CD4-positive, alpha-beta memory T cell (primary cell): ENCODE measurements around the gene TMEM184B. TPM values are rescaled to one million over a fixed set of nuclear protein-coding genes. Genes with fewer than 3 reads are reported as not detected.

Experiments
- CTCF ChIA-PET: fragments of 350-600 bp; sonication (Branson Sonifier 250); formaldehyde crosslinking; loops from one replicate; lab custom pipeline; 2021; ENCODE audit warnings: inconsistent platforms; ENCODE audit not compliant: partially characterized antibody; lab: Charles Lee
- POLR2A ChIA-PET: fragments of 350-600 bp; sonication (Branson Sonifier 250); formaldehyde crosslinking; loops from one replicate; lab custom pipeline; 2021; ENCODE audit not compliant: partially characterized antibody; lab: Charles Lee
- DNase-seq, 5 donors: peaks; one replicate each; pipeline versions ENCODE4 v3.0.0 to v3.0.0-alpha.2; 2020 to 2022; ENCODE audit warnings: mixed read lengths in 1 of 5
- H3K27ac ChIP-seq: one replicate; pipeline ENCODE4 v1.7.0; 2013; ENCODE audit warnings: low read depth, low read length
- H3K27me3 ChIP-seq: 2 replicates; pipeline ENCODE4 v1.7.0; 2013; ENCODE audit warnings: mild to moderate bottlenecking, low read length, moderate library complexity; ENCODE audit not compliant: insufficient read depth
- H3K36me3 ChIP-seq: 2 replicates; pipeline ENCODE4 v1.7.0; 2013; ENCODE audit warnings: mild to moderate bottlenecking, low read length, moderate library complexity; ENCODE audit not compliant: insufficient read depth
- H3K4me1 ChIP-seq: 2 replicates; pipeline ENCODE4 v1.7.0; 2013; ENCODE audit warnings: mild to moderate bottlenecking, low read length, moderate library complexity; ENCODE audit not compliant: insufficient read depth
- H3K4me3 ChIP-seq, 2 donors: one replicate each; pipeline ENCODE4 v1.7.0; 2013; ENCODE audit warnings: low read length in 2 of 2, mild to moderate bottlenecking in 1 of 2
- H3K9me3 ChIP-seq, 2 donors: one replicate each; pipeline ENCODE4 v1.7.0; 2013; ENCODE audit warnings: low read length in 2 of 2, control low read depth in 1 of 2; ENCODE audit not compliant: control insufficient read depth in 1 of 2
- H3K27ac Mint-ChIP-seq, 7 donors: one replicate each; pipeline ENCODE4 v1.8.0; 2020 to 2021; ENCODE audit warnings: mixed read lengths in 7 of 7, mild to moderate bottlenecking in 6 of 7, inconsistent platforms in 3 of 7, moderate library complexity in 3 of 7
- H3K27me3 Mint-ChIP-seq, 2 donors: one replicate each; pipeline ENCODE4 v1.8.0; 2020 to 2021; ENCODE audit warnings: mixed read lengths in 2 of 2
- H3K36me3 Mint-ChIP-seq, 2 donors: one replicate each; pipeline ENCODE4 v1.8.0; 2020 to 2021; ENCODE audit warnings: mixed read lengths in 2 of 2, inconsistent platforms in 1 of 2, mild to moderate bottlenecking in 1 of 2
- H3K4me1 Mint-ChIP-seq, 4 donors: one replicate each; pipeline ENCODE4 v1.8.0; 2020 to 2021; ENCODE audit warnings: mixed read lengths in 4 of 4, mild to moderate bottlenecking in 1 of 4
- H3K4me3 Mint-ChIP-seq, 8 donors: one replicate each; pipeline ENCODE4 v1.8.0; 2020 to 2021; ENCODE audit warnings: mixed read lengths in 8 of 8, mild to moderate bottlenecking in 7 of 8, moderate library complexity in 6 of 8, inconsistent platforms in 3 of 8
- H3K9me3 Mint-ChIP-seq, 8 donors: one replicate each; pipeline ENCODE4 v1.8.0; 2020 to 2021; ENCODE audit warnings: mixed read lengths in 8 of 8, mild to moderate bottlenecking in 5 of 8, inconsistent platforms in 3 of 8, moderate library complexity in 1 of 8
- intact Hi-C: fragments of 100-400 bp; cut with micrococcal nuclease; formaldehyde crosslinking; loops from one replicate; pipeline ENCODE4 v1.15.1; 2023
- polyA plus RNA-seq, 2 donors: library from polyadenylated mRNA; unstranded; fragments of 300-500 nt; fragmentation: Illumina TruSeq; gene quantifications; one replicate each; pipeline ENCODE4 v1.2.3, GENCODE V29; 2021
- total RNA-seq, 2 experiments: library from RNA; stranded (reverse); gene quantifications; one replicate each; pipeline ENCODE4 v1.2.3, GENCODE V29; 2021

Gene TMEM184B
- total and polyA plus RNA-seq, 4 experiments from 2014 or later = 9.0 to 36.6 (median 29.7) TPM

GRCh38 chr22:38291201-38291777, 18.5 kb upstream of the TMEM184B start:
- H3K9me3 Mint-ChIP-seq = no peaks in the 10 kb centered on the region
- no peak overlapping the region for H3K4me3 Mint-ChIP-seq
- H3K27me3 ChIP-seq = no peaks in the 10 kb centered on the region
- peak overlapping the region in 2 of 7 donors; percentile 13 to 19 for H3K27ac Mint-ChIP-seq
- no peaks in the 10 kb centered on the region for H3K4me1 ChIP-seq
- no peak overlapping the region for H3K4me3 ChIP-seq
- no peak overlapping the region for H3K27ac ChIP-seq
- CTCF ChIA-PET = no interaction called here
- DNase-seq = no peak
- peaks cover 6% of the 10 kb centered on the region for H3K36me3 ChIP-seq
- H3K36me3 Mint-ChIP-seq = peaks cover 0 to 26% of the 10 kb centered on the region in 2 donors
- no peaks in the 10 kb centered on the region for H3K9me3 ChIP-seq
- no peaks in the 10 kb centered on the region for H3K27me3 Mint-ChIP-seq
- no peaks in the 10 kb centered on the region for H3K4me1 Mint-ChIP-seq
- intact Hi-C loops = no loop called here
- POLR2A ChIA-PET = no interaction called here

- H3K27ac Mint-ChIP-seq = peak overlapping the region in 1 of 7 donors; percentile 24
- H3K9me3 ChIP-seq = no peaks in the 10 kb centered on the region
- H3K4me1 Mint-ChIP-seq = no peaks in the 10 kb centered on the region
- H3K9me3 Mint-ChIP-seq = no peaks in the 10 kb centered on the region
- no peaks in the 10 kb centered on the region for H3K36me3 ChIP-seq
- no peaks in the 10 kb centered on the region for H3K27me3 ChIP-seq
- peaks cover 0 to 18% of the 10 kb centered on the region in 2 donors for H3K36me3 Mint-ChIP-seq
- no peak overlapping the region for H3K27ac ChIP-seq
- CTCF ChIA-PET = no interaction called here
- H3K27me3 Mint-ChIP-seq = no peaks in the 10 kb centered on the region
- POLR2A ChIA-PET = interaction anchor here (0.6 kb wide), 2 partner anchors 24 to 102 kb away, joined by 3 to 4 read pairs; no protein-coding TSS in a partner anchor
- no peak overlapping the region for H3K4me3 ChIP-seq
- intact Hi-C loops = no loop called here
- DNase-seq = no peak
- no peak overlapping the region for H3K4me3 Mint-ChIP-seq
- no peaks in the 10 kb centered on the region for H3K4me1 ChIP-seq
These were observed 17.5 kb upstream of the TMEM184B start for GRCh38 chr22:38290347-38290746.

- intact Hi-C loops = no loop called here
- Histone ChIP-seq H3K27me3 (no peaks in the 10 kb centered on the region), H3K4me1 (no peaks in the 10 kb centered on the region), H3K36me3 (no peaks in the 10 kb centered on the region), H3K27ac (no peak overlapping the region), H3K4me3 (no peak overlapping the region), H3K9me3 (no peaks in the 10 kb centered on the region)
- no peak for DNase-seq
- ChIA-PET CTCF (no interaction called here), POLR2A (interaction anchor here (0.6 kb wide), 1 partner anchor 25 kb away, joined by 3 read pairs; no protein-coding TSS in a partner anchor)
- H3K36me3 Mint-ChIP-seq = peaks cover 0 to 17% of the 10 kb centered on the region in 2 donors
- H3K4me3 Mint-ChIP-seq = no peak overlapping the region
- peak overlapping the region in 2 of 7 donors; percentile 17 to 30 for H3K27ac Mint-ChIP-seq
- no peaks in the 10 kb centered on the region for H3K9me3 Mint-ChIP-seq
- H3K4me1 Mint-ChIP-seq = no peaks in the 10 kb centered on the region
- H3K27me3 Mint-ChIP-seq = no peaks in the 10 kb centered on the region
These were observed 16.8 kb upstream of the TMEM184B start for GRCh38 chr22:38289583-38290082.

- no peaks in the 10 kb centered on the region for H3K9me3 Mint-ChIP-seq
- Histone ChIP-seq H3K27ac (no peak overlapping the region), H3K9me3 (no peaks in the 10 kb centered on the region), H3K4me1 (no peaks in the 10 kb centered on the region), H3K4me3 (no peak overlapping the region), H3K36me3 (no peaks in the 10 kb centered on the region), H3K27me3 (no peaks in the 10 kb centered on the region)
- no peaks in the 10 kb centered on the region for H3K4me1 Mint-ChIP-seq
- no peaks in the 10 kb centered on the region for H3K27me3 Mint-ChIP-seq
- intact Hi-C loops = no loop called here
- peaks cover 0 to 4% of the 10 kb centered on the region in 2 donors for H3K36me3 Mint-ChIP-seq
- DNase-seq = no peak
- no peak overlapping the region for H3K27ac Mint-ChIP-seq
- no peak overlapping the region for H3K4me3 Mint-ChIP-seq
- ChIA-PET CTCF (interaction anchor here (0.6 to 1.0 kb wide), 2 partner anchors 20 to 26 kb away, joined by 3 read pairs; no protein-coding TSS in a partner anchor), POLR2A (interaction anchor here (2.2 kb wide), 1 partner anchor 14 kb away, joined by 5 read pairs; the partner anchor contains the start of gene TMEM184B)
These were observed 14.3 kb upstream of the TMEM184B start for GRCh38 chr22:38286915-38287669.

- H3K9me3 Mint-ChIP-seq = no peaks in the 10 kb centered on the region
- Histone ChIP-seq H3K36me3 (no peaks in the 10 kb centered on the region), H3K9me3 (no peaks in the 10 kb centered on the region), H3K4me3 (no peak overlapping the region), H3K27ac (no peak overlapping the region), H3K27me3 (no peaks in the 10 kb centered on the region), H3K4me1 (no peaks in the 10 kb centered on the region)
- intact Hi-C loops = no loop called here
- no peaks in the 10 kb centered on the region for H3K4me1 Mint-ChIP-seq
- no peaks in the 10 kb centered on the region for H3K36me3 Mint-ChIP-seq
- DNase-seq = no peak
- ChIA-PET POLR2A (interaction anchor here (2.2 kb wide), 1 partner anchor 12 kb away, joined by 5 read pairs; the partner anchor contains the start of gene TMEM184B), CTCF (interaction anchor here (0.7 kb wide), 1 partner anchor 331 kb away, joined by 3 read pairs; no protein-coding TSS in a partner anchor)
- peak overlapping the region in 1 of 7 donors; percentile 36 for H3K27ac Mint-ChIP-seq
- H3K4me3 Mint-ChIP-seq = no peak overlapping the region
- no peaks in the 10 kb centered on the region for H3K27me3 Mint-ChIP-seq
These were observed 12.2 kb upstream of the TMEM184B start for GRCh38 chr22:38285018-38285417.

- no peak for DNase-seq
- Mint-ChIP-seq H3K9me3 (no peaks in the 10 kb centered on the region), H3K27me3 (no peaks in the 10 kb centered on the region), H3K36me3 (no peaks in the 10 kb centered on the region), H3K4me3 (no peak overlapping the region), H3K27ac (peak overlapping the region in 2 of 7 donors; percentile 6 to 25), H3K4me1 (peaks cover 0 to 1% (median 0%) of the 10 kb centered on the region in 4 donors)
- CTCF ChIA-PET = no interaction called here
- POLR2A ChIA-PET = no interaction called here
- intact Hi-C loops = no loop called here
- Histone ChIP-seq H3K27me3 (no peaks in the 10 kb centered on the region), H3K4me3 (no peak overlapping the region), H3K36me3 (no peaks in the 10 kb centered on the region), H3K27ac (no peak overlapping the region), H3K4me1 (no peaks in the 10 kb centered on the region), H3K9me3 (no peaks in the 10 kb centered on the region)
These were observed 11.2 kb upstream of the TMEM184B start for GRCh38 chr22:38284042-38284402.

GRCh38 chr22:38282397-38282796, 9.6 kb upstream of the TMEM184B start:
- POLR2A ChIA-PET = no interaction called here
- Mint-ChIP-seq H3K27ac (no peak overlapping the region), H3K4me1 (peaks cover 0 to 1% (median 0%) of the 10 kb centered on the region in 4 donors), H3K36me3 (no peaks in the 10 kb centered on the region), H3K27me3 (no peaks in the 10 kb centered on the region), H3K4me3 (no peak overlapping the region), H3K9me3 (no peaks in the 10 kb centered on the region)
- intact Hi-C loops = no loop called here
- DNase-seq = no peak
- Histone ChIP-seq H3K36me3 (no peaks in the 10 kb centered on the region), H3K4me1 (no peaks in the 10 kb centered on the region), H3K9me3 (no peaks in the 10 kb centered on the region), H3K27me3 (no peaks in the 10 kb centered on the region), H3K4me3 (no peak overlapping the region), H3K27ac (no peak overlapping the region)
- CTCF ChIA-PET = interaction anchor here (1.2 kb wide), 1 partner anchor 230 kb away, joined by 3 read pairs; no protein-coding TSS in a partner anchor
